ENCODE data around the gene HIPK2. TPM values are rescaled to one million over a fixed set of nuclear protein-coding genes. Genes with fewer than 3 reads are reported as not detected.

The HIPK2 gene
- total RNA-seq, 1 experiment from 2014 or later, result 33.4 TPM

DNA sequence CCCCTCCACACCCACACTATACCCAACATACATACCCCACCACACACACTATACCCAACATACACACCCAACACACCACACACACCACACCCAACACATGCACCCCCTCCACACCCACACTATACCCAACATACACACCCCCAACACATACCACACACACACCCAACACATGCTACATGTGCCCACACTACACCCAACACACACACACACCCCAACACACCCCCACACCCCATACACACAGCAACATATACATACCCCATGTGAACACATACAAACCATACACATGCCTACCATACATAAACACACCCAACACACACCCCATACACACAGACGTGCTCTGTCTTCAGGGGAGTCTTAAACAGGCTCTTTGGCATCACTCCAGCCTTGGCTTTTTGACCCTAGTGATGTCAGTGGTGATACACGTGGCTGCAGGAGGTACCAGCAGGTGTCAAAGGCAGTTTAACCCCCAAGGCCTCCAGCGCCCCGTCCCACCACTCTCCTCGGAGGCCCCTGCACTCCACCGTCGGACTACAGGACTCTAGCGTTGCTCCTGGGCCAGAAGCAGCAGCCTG is 73.4 kb downstream of the HIPK2 start:
- H3K36me3 Mint-ChIP-seq (ENCODE audit: insufficient read depth, unreplicated experiment), result no peaks in the 10 kb centered on the region
- H3K27me3 Mint-ChIP-seq (ENCODE audit: unreplicated experiment), result no peaks in the 10 kb centered on the region
- H3K27ac Mint-ChIP-seq (ENCODE audit: unreplicated experiment), result no peak overlapping the region
- intact Hi-C loops (cut with micrococcal nuclease; ENCODE audit: unreplicated experiment), result no loop called here
- no peak overlapping the region for H3K4me3 Mint-ChIP-seq (ENCODE audit: low read depth, unreplicated experiment)
- no peaks in the 10 kb centered on the region for H3K4me1 Mint-ChIP-seq (ENCODE audit: low read depth, unreplicated experiment)
- BruUV-seq (replicated peaks), result no TSS peak
- H3K9me3 Mint-ChIP-seq (ENCODE audit: low read depth, unreplicated experiment), result no peaks in the 10 kb centered on the region
- CTCF ChIA-PET, result no interaction called here
- TF ChIP-seq, protein P1, sequence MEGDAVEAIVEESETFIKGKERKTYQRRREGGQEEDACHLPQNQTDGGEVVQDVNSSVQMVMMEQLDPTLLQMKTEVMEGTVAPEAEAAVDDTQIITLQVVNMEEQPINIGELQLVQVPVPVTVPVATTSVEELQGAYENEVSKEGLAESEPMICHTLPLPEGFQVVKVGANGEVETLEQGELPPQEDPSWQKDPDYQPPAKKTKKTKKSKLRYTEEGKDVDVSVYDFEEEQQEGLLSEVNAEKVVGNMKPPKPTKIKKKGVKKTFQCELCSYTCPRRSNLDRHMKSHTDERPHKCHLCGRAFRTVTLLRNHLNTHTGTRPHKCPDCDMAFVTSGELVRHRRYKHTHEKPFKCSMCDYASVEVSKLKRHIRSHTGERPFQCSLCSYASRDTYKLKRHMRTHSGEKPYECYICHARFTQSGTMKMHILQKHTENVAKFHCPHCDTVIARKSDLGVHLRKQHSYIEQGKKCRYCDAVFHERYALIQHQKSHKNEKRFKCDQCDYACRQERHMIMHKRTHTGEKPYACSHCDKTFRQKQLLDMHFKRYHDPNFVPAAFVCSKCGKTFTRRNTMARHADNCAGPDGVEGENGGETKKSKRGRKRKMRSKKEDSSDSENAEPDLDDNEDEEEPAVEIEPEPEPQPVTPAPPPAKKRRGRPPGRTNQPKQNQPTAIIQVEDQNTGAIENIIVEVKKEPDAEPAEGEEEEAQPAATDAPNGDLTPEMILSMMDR (IDR thresholded peaks at IDR 0.05; ENCODE audit: unreplicated experiment), result no peak
- DNase-seq, result no peak

DNA sequence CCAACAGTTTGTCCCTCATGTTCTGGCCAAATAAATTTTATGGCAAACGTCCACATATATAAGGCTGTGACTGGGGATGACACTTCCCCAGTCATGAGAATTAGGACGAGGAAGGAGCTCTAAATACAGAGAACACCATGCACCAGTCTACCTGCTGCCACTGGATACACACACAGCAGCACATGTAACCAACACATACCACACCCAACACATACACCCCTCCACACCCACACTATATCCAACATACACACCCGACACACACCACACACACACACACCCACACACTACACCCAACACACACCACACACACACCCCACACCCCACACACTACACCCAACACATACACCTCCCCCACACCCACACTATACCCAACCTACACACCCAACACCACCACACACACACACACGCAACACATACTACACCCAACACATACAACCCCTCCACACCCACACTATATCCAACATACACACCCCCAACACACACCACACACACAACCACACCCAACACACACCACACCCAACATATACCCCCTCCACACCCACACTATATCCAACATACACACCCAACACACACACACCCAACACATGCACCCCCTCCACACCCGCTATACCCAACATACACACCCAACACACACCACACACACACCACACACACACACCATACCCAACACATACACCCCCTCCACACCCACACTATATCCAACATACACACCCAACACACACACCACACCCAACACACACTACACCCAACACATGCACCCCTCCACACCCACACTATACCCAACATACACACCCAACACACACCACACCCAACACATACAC is 74.1 kb downstream of the HIPK2 start:
- TF ChIP-seq, protein P1 (IDR thresholded peaks at IDR 0.05; ENCODE audit: unreplicated experiment), result no peak
- Mint-ChIP-seq H3K4me3 (ENCODE audit: low read depth, unreplicated experiment) (no peak overlapping the region), H3K27ac (ENCODE audit: unreplicated experiment) (no peak overlapping the region), H3K4me1 (ENCODE audit: low read depth, unreplicated experiment) (no peaks in the 10 kb centered on the region), H3K27me3 (ENCODE audit: unreplicated experiment) (no peaks in the 10 kb centered on the region), H3K36me3 (ENCODE audit: insufficient read depth, unreplicated experiment) (no peaks in the 10 kb centered on the region), H3K9me3 (ENCODE audit: low read depth, unreplicated experiment) (no peaks in the 10 kb centered on the region)
- CTCF ChIA-PET, result no interaction called here
- intact Hi-C loops (cut with micrococcal nuclease; ENCODE audit: unreplicated experiment), result no loop called here
- no TSS peak for BruUV-seq (replicated peaks)
- DNase-seq, result no peak

DNA sequence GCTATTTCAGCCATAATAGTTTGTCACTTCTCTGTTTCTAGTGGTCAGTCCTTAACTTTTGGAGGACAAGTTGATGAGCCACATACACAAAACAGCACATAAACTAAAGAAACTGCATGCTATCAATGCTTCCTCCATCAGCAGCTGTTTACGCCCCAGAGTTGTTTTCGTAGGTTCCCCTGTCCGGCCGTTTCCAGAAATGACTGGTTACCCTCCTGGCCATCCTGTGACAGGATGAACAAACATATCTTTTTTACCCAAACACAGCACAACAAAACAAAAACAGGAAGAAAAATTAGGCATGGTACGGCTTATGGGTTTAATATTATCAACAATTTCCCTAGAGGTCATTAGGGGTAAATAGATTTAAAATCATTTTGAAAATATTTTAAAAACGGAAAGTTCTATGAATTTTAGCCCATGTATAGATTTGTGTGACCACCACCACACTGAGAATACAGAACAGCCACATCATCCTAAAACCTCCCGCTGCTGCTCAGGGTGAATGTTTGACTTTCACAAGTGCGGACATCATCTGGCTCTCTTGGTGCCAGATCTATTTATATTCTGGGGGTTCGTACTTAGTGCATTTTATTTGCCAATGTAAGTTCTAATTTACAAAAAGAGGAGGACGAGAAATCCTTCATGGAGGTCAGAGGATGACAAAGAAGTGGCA is 74.8 kb downstream of the HIPK2 start:
- H3K9me3 Mint-ChIP-seq (ENCODE audit: low read depth, unreplicated experiment), result no peaks in the 10 kb centered on the region
- TF ChIP-seq, protein P1 (IDR thresholded peaks at IDR 0.05; ENCODE audit: unreplicated experiment), result no peak
- no peak overlapping the region for H3K4me3 Mint-ChIP-seq (ENCODE audit: low read depth, unreplicated experiment)
- H3K27ac Mint-ChIP-seq (ENCODE audit: unreplicated experiment), result no peak overlapping the region
- H3K36me3 Mint-ChIP-seq (ENCODE audit: insufficient read depth, unreplicated experiment), result no peaks in the 10 kb centered on the region
- no peak for DNase-seq
- no TSS peak for BruUV-seq (replicated peaks)
- CTCF ChIA-PET, result no interaction called here
- no peaks in the 10 kb centered on the region for H3K4me1 Mint-ChIP-seq (ENCODE audit: low read depth, unreplicated experiment)
- H3K27me3 Mint-ChIP-seq (ENCODE audit: unreplicated experiment), result no peaks in the 10 kb centered on the region
- intact Hi-C loops (cut with micrococcal nuclease; ENCODE audit: unreplicated experiment), result no loop called here

DNA sequence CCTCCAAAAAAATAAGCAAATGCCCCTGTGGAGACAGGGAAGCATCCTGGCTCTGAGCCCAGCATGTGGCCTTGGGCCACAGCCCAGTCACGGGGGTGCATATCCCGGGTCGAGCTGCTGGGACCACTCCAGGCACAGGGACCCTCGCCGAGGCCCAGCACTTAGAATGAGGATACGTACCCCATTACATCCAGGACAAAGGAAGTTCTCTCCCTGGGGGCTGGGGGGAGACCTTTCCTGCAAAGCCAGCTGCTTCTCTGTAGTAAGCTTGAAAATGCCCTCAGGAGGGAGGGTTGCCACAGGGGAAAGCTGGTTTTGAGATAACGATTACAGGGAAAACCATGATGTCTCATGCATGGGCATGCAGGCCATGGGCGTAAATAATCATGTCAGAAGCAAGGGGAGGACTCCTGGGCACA is 75.5 kb downstream of the HIPK2 start:
- Mint-ChIP-seq H3K36me3 (ENCODE audit: insufficient read depth, unreplicated experiment) (no peaks in the 10 kb centered on the region), H3K4me1 (ENCODE audit: low read depth, unreplicated experiment) (no peaks in the 10 kb centered on the region)

More for the DNA sequence above, 75.5 kb downstream of the HIPK2 start:
- TF ChIP-seq, protein P1 (IDR thresholded peaks at IDR 0.05; ENCODE audit: unreplicated experiment), result no peak
- H3K27ac Mint-ChIP-seq (ENCODE audit: unreplicated experiment), result no peak overlapping the region
- CTCF ChIA-PET, result no interaction called here
- H3K27me3 Mint-ChIP-seq (ENCODE audit: unreplicated experiment), result no peaks in the 10 kb centered on the region
- no peak overlapping the region for H3K4me3 Mint-ChIP-seq (ENCODE audit: low read depth, unreplicated experiment)
- BruUV-seq (replicated peaks), result no TSS peak
- intact Hi-C loops (cut with micrococcal nuclease; ENCODE audit: unreplicated experiment), result no loop called here
- H3K9me3 Mint-ChIP-seq (ENCODE audit: low read depth, unreplicated experiment), result no peaks in the 10 kb centered on the region
- DNase-seq, result no peak

All from Calu3 (cell line).